ENCODE results near the gene UCN2. TPM values are rescaled to one million over a fixed set of nuclear protein-coding genes. Genes with fewer than 3 reads are reported as not detected.

UCN2 gene
- total and polyA plus RNA-seq, 2 donors = 0.69 to 0.81 TPM

GRCh38 chr3:48564022-48564421 lies 441 bp upstream of the UCN2 start:
- 73% methylated on average over 10 of the region's 10 CpGs for WGBS

GRCh38 chr3:48562367-48563095 lies 1.1 kb downstream of the UCN2 start:
- H3K36me3 ChIP-seq (ENCODE audit: insufficient read depth) = no peaks in the 10 kb centered on the region
- no peaks in the 10 kb centered on the region for H3K4me1 ChIP-seq (ENCODE audit: insufficient read depth)
- no peak for DNase-seq (ENCODE audit: extremely low spot score)
- 91% methylated on average over 20 of the region's 20 CpGs for WGBS
- H3K27ac ChIP-seq (ENCODE audit: low read depth) = no peak overlapping the region
- H3K4me3 ChIP-seq (ENCODE audit: low read depth, low read length) = no peak overlapping the region

More at GRCh38 chr3:48564022-48564421, 441 bp upstream of the UCN2 start:
- no peaks in the 10 kb centered on the region for H3K36me3 ChIP-seq (ENCODE audit: insufficient read depth)
- no peaks in the 10 kb centered on the region for H3K4me1 ChIP-seq (ENCODE audit: insufficient read depth)
- no peak overlapping the region for H3K27ac ChIP-seq (ENCODE audit: low read depth)
- no peak for DNase-seq (ENCODE audit: extremely low spot score)
- H3K4me3 ChIP-seq (ENCODE audit: low read depth, low read length) = no peak overlapping the region

- DNase-seq (ENCODE audit: extremely low spot score) = no peak
- Histone ChIP-seq H3K4me1 (ENCODE audit: insufficient read depth) (no peaks in the 10 kb centered on the region), H3K27ac (ENCODE audit: low read depth) (peak overlapping the region; percentile 42), H3K36me3 (ENCODE audit: insufficient read depth) (no peaks in the 10 kb centered on the region), H3K4me3 (ENCODE audit: low read depth, low read length) (no peak overlapping the region)
- 26% methylated on average over 21 of the region's 21 CpGs for WGBS
Measured at GRCh38 chr3:48561045-48561736, 2.4 kb downstream of the UCN2 start.

- WGBS = 5% methylated on average over 5 of the region's 5 CpGs
- Histone ChIP-seq H3K4me1 (ENCODE audit: insufficient read depth) (no peaks in the 10 kb centered on the region), H3K4me3 (ENCODE audit: low read depth, low read length) (no peak overlapping the region), H3K36me3 (ENCODE audit: insufficient read depth) (no peaks in the 10 kb centered on the region), H3K27ac (ENCODE audit: low read depth) (peak overlapping the region; percentile 42)
- DNase-seq (ENCODE audit: extremely low spot score) = no peak
Measured at GRCh38 chr3:48560648-48561018, 2.9 kb downstream of the UCN2 start.

- H3K4me1 ChIP-seq (ENCODE audit: insufficient read depth) = no peaks in the 10 kb centered on the region
- H3K27ac ChIP-seq (ENCODE audit: low read depth) = no peak overlapping the region
- no peak for DNase-seq (ENCODE audit: extremely low spot score)
- WGBS = 75% methylated on average over 6 of the region's 6 CpGs
- no peaks in the 10 kb centered on the region for H3K36me3 ChIP-seq (ENCODE audit: insufficient read depth)
- H3K4me3 ChIP-seq (ENCODE audit: low read depth, low read length) = no peak overlapping the region
Measured at GRCh38 chr3:48558493-48559134, 5.0 kb downstream of the UCN2 start.

- peak; percentile 99 for DNase-seq (ENCODE audit: extremely low spot score)
- H3K36me3 ChIP-seq (ENCODE audit: insufficient read depth) = no peaks in the 10 kb centered on the region
- H3K27ac ChIP-seq (ENCODE audit: low read depth) = no peak within 1 kb of the TSS
- WGBS = under 1% methylated on average over 53 of the region's 53 CpGs
- peak within 1 kb of the TSS; percentile 47 for H3K4me3 ChIP-seq (ENCODE audit: low read depth, low read length)
- no peaks in the 10 kb centered on the region for H3K4me1 ChIP-seq (ENCODE audit: insufficient read depth)
Measured at GRCh38 chr3:48556796-48557626, 6.6 kb downstream of the UCN2 start, which contains the start of gene PFKFB4. PFKFB4 (minus strand) TSS chr3:48556803; CDS start chr3:48556777, 26 bp downstream.

- Histone ChIP-seq H3K4me3 (ENCODE audit: low read depth, low read length) (peak overlapping the region; percentile 47), H3K27ac (ENCODE audit: low read depth) (no peak overlapping the region), H3K4me1 (ENCODE audit: insufficient read depth) (no peaks in the 10 kb centered on the region), H3K36me3 (ENCODE audit: insufficient read depth) (no peaks in the 10 kb centered on the region)
- DNase-seq (ENCODE audit: extremely low spot score) = no peak
- 17% methylated on average over 29 of the region's 29 CpGs for WGBS
Measured at GRCh38 chr3:48555949-48556795, 7.4 kb downstream of the UCN2 start.

GRCh38 chr3:48555231-48555948 lies 8.2 kb downstream of the UCN2 start:
- H3K4me3 ChIP-seq (ENCODE audit: low read depth, low read length) = no peak overlapping the region
- H3K27ac ChIP-seq (ENCODE audit: low read depth) = no peak overlapping the region
- H3K4me1 ChIP-seq (ENCODE audit: insufficient read depth) = no peaks in the 10 kb centered on the region
- no peak for DNase-seq (ENCODE audit: extremely low spot score)
- no peaks in the 10 kb centered on the region for H3K36me3 ChIP-seq (ENCODE audit: insufficient read depth)
- WGBS = 75% methylated on average over 10 of the region's 10 CpGs

- no peak overlapping the region for H3K27ac ChIP-seq (ENCODE audit: low read depth)
- 93% methylated on average over 14 of the region's 14 CpGs for WGBS
- no peak for DNase-seq (ENCODE audit: extremely low spot score)
- H3K36me3 ChIP-seq (ENCODE audit: insufficient read depth) = no peaks in the 10 kb centered on the region
- H3K4me3 ChIP-seq (ENCODE audit: low read depth, low read length) = no peak overlapping the region
- H3K4me1 ChIP-seq (ENCODE audit: insufficient read depth) = no peaks in the 10 kb centered on the region
Measured at GRCh38 chr3:48553886-48554845, 9.4 kb downstream of the UCN2 start.

- DNase-seq (ENCODE audit: extremely low spot score) = no peak
Measured at GRCh38 chr3:48553361-48553760, 10.2 kb downstream of the UCN2 start.

GRCh38 chr3:48552111-48552951 lies 11.2 kb downstream of the UCN2 start:
- Histone ChIP-seq H3K27ac (ENCODE audit: low read depth) (no peak overlapping the region), H3K36me3 (ENCODE audit: insufficient read depth) (no peaks in the 10 kb centered on the region), H3K4me1 (ENCODE audit: insufficient read depth) (no peaks in the 10 kb centered on the region), H3K4me3 (ENCODE audit: low read depth, low read length) (no peak overlapping the region)
- no peak for DNase-seq (ENCODE audit: extremely low spot score)
- WGBS = 83% methylated on average over 14 of the region's 14 CpGs

More at GRCh38 chr3:48553361-48553760, 10.2 kb downstream of the UCN2 start:
- Histone ChIP-seq H3K4me1 (ENCODE audit: insufficient read depth) (no peaks in the 10 kb centered on the region), H3K27ac (ENCODE audit: low read depth) (no peak overlapping the region), H3K4me3 (ENCODE audit: low read depth, low read length) (no peak overlapping the region), H3K36me3 (ENCODE audit: insufficient read depth) (no peaks in the 10 kb centered on the region)
- WGBS = 92% methylated on average over 5 of the region's 5 CpGs
